T-helper 17 cell (primary cell): ENCODE results near the gene ALKBH4. TPM values are rescaled to one million over a fixed set of nuclear protein-coding genes. Genes with fewer than 3 reads are reported as not detected.
A peak's percentile ranks its signal among the peaks of the same experiment; 100 is the strongest.
"Not testable (repeated sequence)": the region's sequence is repeated elsewhere in the genome, so short reads cannot be mapped to it uniquely, and the experiment has no call there.

Experiments used
- ATAC-seq: fragments of 150-1000 bp; cut with Tn5 transposase; 2 replicates; pipeline ENCODE4 v1.10.0; 2021; ENCODE audit warnings: mild to moderate bottlenecking, moderate library complexity
- DNase-seq, 3 donors: peaks; one replicate each; pipeline versions ENCODE4 v3.0.0 to v3.0.0-alpha.2; 2020 to 2021
- H3K9me3 ChIP-seq: one replicate; pipeline ENCODE4 v1.7.0; 2013; ENCODE audit warnings: low read length, mild to moderate bottlenecking; ENCODE audit not compliant: control insufficient read depth, poor library complexity, severe bottlenecking
- H3K27ac Mint-ChIP-seq: one replicate; pipeline ENCODE4 v1.8.0; 2022; ENCODE audit warnings: mild to moderate bottlenecking, moderate library complexity, mixed read lengths
- H3K27me3 Mint-ChIP-seq: one replicate; pipeline ENCODE4 v1.8.0; 2022; ENCODE audit warnings: mixed read lengths
- H3K36me3 Mint-ChIP-seq: one replicate; pipeline ENCODE4 v1.8.0; 2022; ENCODE audit warnings: low read depth, mixed read lengths
- H3K4me1 Mint-ChIP-seq: one replicate; pipeline ENCODE4 v1.8.0; 2022; ENCODE audit warnings: mild to moderate bottlenecking, mixed read lengths
- H3K4me3 Mint-ChIP-seq: one replicate; pipeline ENCODE4 v1.8.0; 2022; ENCODE audit warnings: mild to moderate bottlenecking, moderate library complexity, mixed read lengths
- total RNA-seq, 4 donors: library from RNA in 2 of 4; stranded (reverse) in 2 of 4; gene quantifications; one replicate each; pipeline ENCODE4 v1.2.3 and lab custom pipeline; 2022 to 2026

Gene ALKBH4, protein sequence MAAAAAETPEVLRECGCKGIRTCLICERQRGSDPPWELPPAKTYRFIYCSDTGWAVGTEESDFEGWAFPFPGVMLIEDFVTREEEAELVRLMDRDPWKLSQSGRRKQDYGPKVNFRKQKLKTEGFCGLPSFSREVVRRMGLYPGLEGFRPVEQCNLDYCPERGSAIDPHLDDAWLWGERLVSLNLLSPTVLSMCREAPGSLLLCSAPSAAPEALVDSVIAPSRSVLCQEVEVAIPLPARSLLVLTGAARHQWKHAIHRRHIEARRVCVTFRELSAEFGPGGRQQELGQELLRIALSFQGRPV
- 1 to 10 TPM; 4.4 to 5.5 TPM for total RNA-seq
- 6.6 to 16.2 reads per million in 2 donors for total RNA-seq (lab: John Stamatoyannopoulos, UW)

GRCh38 chr7:102464577-102465280 lies at the start of gene ALKBH4, which contains the start of gene LRWD1:
TSS of gene ALKBH4 (minus strand) at chr7:102464863. CDS start at chr7:102464836, 27 bp downstream.
TSS of gene LRWD1 (plus strand) at chr7:102464984. CDS start at chr7:102465081, 97 bp downstream.
- peak; percentile 99 for ATAC-seq
- peak; percentile 90 to 93 (median 92) for DNase-seq
- no peaks in the 10 kb centered on the region for H3K9me3 ChIP-seq
- H3K36me3 Mint-ChIP-seq = no peaks in the 10 kb centered on the region
- peaks cover 26% of the 10 kb centered on the region for H3K4me1 Mint-ChIP-seq
- peak within 1 kb of the TSS; percentile 72 for H3K27ac Mint-ChIP-seq
- H3K27me3 Mint-ChIP-seq = no peaks in the 10 kb centered on the region
- H3K4me3 Mint-ChIP-seq = peak within 1 kb of the TSS; percentile 91

DNA sequence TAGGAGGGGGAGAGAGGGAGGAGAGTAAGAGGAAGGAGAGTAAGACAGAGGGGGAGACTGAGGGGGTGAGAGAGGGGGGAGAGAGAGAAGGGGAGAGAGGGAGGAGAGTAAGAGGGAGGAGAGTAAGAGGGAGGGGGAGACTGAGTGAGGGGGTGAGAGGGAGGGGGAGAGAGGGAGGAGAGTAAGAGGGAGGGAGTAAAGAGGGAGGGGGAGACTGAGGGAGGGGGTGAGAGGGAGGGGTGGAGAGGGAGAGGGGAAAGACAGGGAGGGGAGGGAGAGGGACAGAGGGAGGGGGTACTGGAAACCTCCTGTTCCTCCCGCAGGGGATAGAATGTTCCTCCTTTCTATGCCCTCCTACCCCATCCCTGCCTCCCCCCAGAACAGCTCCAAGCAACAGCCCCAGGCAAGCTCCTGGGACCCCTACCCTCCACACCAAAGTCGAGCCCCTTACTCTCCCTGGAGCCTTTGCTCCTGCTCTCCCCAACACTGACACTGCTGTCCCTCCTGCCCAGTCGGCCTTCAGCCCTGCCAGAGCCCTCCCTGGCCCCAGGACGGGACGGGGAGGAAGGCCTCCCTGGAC lies 48.1 kb upstream of the ALKBH4 start:
- H3K4me3 Mint-ChIP-seq = peak overlapping the region; percentile 50
- H3K9me3 ChIP-seq, H3K4me1 Mint-ChIP-seq, DNase-seq, H3K27me3 Mint-ChIP-seq, ATAC-seq, H3K27ac Mint-ChIP-seq, H3K36me3 Mint-ChIP-seq: not testable (repeated sequence)

DNA sequence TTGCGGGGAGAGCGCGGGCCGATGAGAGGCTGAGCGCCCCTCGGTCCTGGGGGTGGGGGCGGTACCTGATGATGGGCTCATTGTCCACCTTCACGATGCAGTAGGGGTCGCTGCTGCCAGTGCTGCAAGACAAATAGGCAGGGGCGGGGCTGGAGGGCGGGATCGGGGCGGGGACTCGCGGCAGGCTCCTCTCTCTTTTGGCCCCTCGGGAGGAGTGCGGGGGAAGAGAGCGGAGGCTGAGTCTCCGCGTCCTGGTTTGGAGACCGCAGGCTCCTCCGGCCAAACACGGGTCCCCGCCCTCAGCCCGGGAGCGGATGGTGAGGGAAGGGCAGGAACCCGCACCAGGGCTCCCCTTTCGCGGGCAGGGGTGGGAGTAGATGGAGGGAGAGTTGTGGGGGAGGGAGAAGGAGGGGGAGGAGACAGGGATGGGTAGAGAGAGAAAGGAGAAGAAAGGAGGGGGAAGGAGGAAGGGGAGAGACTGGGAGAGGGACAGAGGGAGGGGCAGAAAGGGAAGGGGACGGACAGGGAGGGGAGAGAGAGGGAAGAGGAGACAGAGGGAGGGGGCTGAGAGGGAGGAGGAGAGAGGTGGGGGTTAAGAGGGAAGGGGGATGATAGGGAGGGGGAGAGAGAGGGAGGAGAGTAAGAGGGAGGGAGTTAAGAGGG lies 47.3 kb upstream of the ALKBH4 start:
- not testable (repeated sequence) for H3K9me3 ChIP-seq, H3K27ac Mint-ChIP-seq, H3K4me1 Mint-ChIP-seq, H3K27me3 Mint-ChIP-seq, H3K36me3 Mint-ChIP-seq, DNase-seq
- peak; percentile 83 for ATAC-seq
- H3K4me3 Mint-ChIP-seq = peak overlapping the region; percentile 50

- not testable (repeated sequence) for H3K4me3 Mint-ChIP-seq, H3K4me1 Mint-ChIP-seq, H3K27ac Mint-ChIP-seq
Observed at GRCh38 chr7:102510575-102510974, 45.9 kb upstream of the ALKBH4 start.

GRCh38 chr7:102507410-102508088 lies 42.9 kb upstream of the ALKBH4 start:
- H3K4me1 Mint-ChIP-seq, H3K27ac Mint-ChIP-seq, H3K36me3 Mint-ChIP-seq, H3K9me3 ChIP-seq, DNase-seq, H3K27me3 Mint-ChIP-seq, H3K4me3 Mint-ChIP-seq, ATAC-seq: not testable (repeated sequence)

More at GRCh38 chr7:102510575-102510974, 45.9 kb upstream of the ALKBH4 start:
- H3K9me3 ChIP-seq, H3K36me3 Mint-ChIP-seq, ATAC-seq, DNase-seq, H3K27me3 Mint-ChIP-seq: not testable (repeated sequence)

DNA sequence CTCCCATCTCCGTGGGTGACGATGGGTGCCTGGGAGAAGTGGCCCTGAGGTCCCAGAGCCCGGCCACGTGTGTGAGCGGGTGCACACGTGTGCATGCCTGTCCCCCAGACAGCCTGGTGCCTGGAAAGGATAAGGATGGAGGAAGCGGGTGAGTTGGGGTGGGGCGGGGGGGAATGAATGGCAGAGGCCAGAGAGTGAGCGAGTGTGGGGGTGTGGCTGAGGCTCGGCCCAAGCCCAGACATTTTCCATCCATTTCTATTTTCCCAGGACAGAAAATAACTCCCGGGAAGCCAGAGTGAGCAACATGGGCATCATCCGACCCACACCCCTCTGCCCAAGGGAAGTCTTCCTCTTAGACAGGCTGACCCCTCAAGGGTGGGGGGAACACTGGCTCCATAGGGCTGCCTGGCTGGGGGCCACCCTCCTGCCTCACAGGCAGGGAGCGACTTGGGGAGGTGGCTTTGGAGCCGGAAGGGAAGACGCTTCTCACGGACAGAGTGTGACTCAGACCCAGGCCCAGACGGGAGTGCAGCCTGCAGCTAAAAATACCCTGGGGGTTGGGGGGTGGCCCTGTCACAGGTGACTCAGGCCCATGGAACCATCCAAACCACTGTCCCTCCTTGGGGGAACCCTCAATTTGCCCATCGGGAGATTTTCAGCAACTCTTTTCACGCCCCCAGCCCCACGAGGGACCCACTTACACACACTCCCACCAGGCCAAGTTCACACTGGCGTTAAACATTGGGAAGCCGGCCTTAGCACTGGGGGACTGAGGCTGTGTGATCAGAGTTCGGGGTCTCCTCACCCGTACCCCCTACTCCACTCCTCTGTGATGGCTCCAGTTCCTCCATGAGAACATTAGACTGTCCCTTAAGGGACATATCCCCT lies 40.9 kb upstream of the ALKBH4 start:
- ATAC-seq, H3K4me3 Mint-ChIP-seq, H3K4me1 Mint-ChIP-seq, DNase-seq, H3K9me3 ChIP-seq, H3K36me3 Mint-ChIP-seq, H3K27ac Mint-ChIP-seq, H3K27me3 Mint-ChIP-seq: not testable (repeated sequence)

DNA sequence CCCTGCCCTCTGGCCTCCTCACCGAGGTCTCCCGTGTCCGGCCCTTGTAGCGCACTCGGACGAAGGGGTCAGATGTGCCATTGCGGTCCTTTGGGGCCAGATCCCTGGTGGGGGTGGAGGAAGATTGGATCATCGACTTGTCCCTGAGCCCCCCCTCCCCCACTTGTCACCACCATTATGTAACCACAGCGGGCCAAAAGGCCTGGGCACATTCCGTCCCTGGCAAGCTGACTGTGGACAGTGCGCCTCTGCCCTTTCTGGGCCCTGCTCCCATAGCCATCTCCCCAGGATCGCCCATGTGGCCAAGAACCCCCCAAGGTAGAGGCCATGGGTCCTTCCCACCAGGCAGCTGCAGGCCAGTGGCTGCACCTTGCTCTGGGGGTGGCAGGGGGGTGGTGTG lies 38.5 kb upstream of the ALKBH4 start:
- H3K9me3 ChIP-seq, H3K4me1 Mint-ChIP-seq, ATAC-seq, H3K36me3 Mint-ChIP-seq, H3K4me3 Mint-ChIP-seq, H3K27ac Mint-ChIP-seq, DNase-seq, H3K27me3 Mint-ChIP-seq: not testable (repeated sequence)

DNA sequence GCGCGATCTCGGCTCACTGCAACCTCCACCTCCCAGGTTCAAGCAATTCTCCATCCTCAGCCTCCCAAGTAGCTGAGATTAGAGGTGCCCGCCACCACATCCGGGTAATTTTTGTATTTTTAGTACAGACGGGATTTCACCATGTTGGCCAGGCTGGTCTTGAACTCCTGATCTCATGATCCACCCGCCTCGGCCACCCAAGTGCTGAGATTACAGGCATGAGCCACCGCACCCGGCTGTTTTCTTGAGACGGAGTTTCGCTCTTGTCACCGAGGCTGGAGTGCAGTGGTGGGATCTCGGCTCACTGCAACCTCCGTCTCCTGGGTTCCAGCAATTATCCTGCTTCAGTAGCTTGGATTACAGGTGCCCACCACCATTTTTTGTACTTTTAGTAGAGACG lies 33.7 kb upstream of the ALKBH4 start:
- not testable (repeated sequence) for H3K27me3 Mint-ChIP-seq, H3K27ac Mint-ChIP-seq, ATAC-seq, H3K4me1 Mint-ChIP-seq, DNase-seq, H3K9me3 ChIP-seq, H3K4me3 Mint-ChIP-seq, H3K36me3 Mint-ChIP-seq

GRCh38 chr7:102497308-102497707 lies 32.6 kb upstream of the ALKBH4 start:
- not testable (repeated sequence) for H3K9me3 ChIP-seq, ATAC-seq, H3K27ac Mint-ChIP-seq, H3K4me1 Mint-ChIP-seq, H3K36me3 Mint-ChIP-seq, DNase-seq, H3K4me3 Mint-ChIP-seq, H3K27me3 Mint-ChIP-seq

DNA sequence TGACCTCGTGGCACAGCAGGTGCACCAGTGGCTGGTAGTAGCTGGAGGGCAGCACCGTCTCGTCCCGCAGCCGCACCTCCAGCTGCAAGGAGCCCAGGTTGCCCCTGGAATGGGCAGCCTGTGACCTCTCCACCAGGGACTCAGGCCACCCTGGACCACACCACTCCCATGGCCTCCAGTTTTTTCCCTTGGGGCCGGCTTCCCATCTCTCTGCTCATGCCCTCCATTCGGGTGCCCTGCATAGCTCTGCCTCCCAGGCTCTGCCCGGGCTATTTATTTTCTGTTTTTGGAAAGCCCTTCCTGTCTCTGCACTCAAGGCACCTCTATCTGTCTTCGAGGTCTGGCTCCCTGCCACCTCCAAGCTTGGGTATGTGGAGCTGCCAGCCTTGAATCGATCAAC lies 32.2 kb upstream of the ALKBH4 start:
- not testable (repeated sequence) for H3K4me1 Mint-ChIP-seq, DNase-seq, H3K27ac Mint-ChIP-seq, H3K4me3 Mint-ChIP-seq, H3K9me3 ChIP-seq, H3K36me3 Mint-ChIP-seq, ATAC-seq, H3K27me3 Mint-ChIP-seq

DNA sequence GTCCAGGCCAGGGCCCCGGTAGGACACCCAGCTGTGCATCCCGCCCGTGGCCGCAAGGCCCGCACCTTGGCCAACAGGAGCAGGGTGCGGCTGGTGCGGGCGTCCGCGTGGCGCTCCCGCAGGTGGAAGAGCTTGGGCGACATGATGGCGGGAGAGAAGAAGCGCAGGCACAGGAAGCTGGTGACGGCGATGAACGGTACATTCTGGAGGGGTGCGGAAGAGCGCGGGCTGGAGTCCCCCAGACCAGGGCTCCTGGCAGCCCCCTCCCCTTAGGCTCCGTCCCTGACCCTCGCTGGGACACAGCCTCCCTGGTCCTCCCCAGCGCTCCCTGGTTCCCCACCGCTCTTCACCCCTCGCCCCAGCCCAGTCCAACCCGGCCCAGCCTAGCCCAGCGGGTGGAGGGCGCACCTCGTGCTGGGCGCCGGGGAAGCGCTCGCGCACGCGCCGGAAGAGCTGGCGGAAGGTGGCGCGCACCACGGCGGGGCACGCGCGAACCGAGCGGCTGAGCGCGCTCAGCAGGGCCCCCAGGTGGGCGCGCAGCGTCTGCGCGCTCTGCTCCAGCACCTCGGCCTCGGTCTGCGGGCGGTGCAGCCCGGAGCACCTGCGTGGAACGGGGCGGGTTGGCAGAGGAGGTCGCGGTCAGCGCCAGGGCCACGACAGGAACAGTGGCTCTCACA lies 29.9 kb upstream of the ALKBH4 start:
- peak; percentile 77 for ATAC-seq
- not testable (repeated sequence) for DNase-seq, H3K4me1 Mint-ChIP-seq, H3K27me3 Mint-ChIP-seq, H3K9me3 ChIP-seq, H3K4me3 Mint-ChIP-seq, H3K36me3 Mint-ChIP-seq, H3K27ac Mint-ChIP-seq

GRCh38 chr7:102494026-102494425 lies 29.4 kb upstream of the ALKBH4 start:
- H3K9me3 ChIP-seq, H3K4me3 Mint-ChIP-seq, H3K27me3 Mint-ChIP-seq, H3K27ac Mint-ChIP-seq, H3K4me1 Mint-ChIP-seq, H3K36me3 Mint-ChIP-seq: not testable (repeated sequence)
- ATAC-seq (peak; percentile 8), DNase-seq (peak in 1 of 3 donors; percentile 8)
